Suprapubic skin (tissue), 4 donors: Measurements from ENCODE around the gene DHX8. TPM values are rescaled to one million over a fixed set of nuclear protein-coding genes. Genes with fewer than 3 reads are reported as not detected.

Experiments
- DNase-seq, 2 donors: peaks; one replicate each; pipeline ENCODE4 v3.0.0-alpha.2; 2019; ENCODE audit warnings: low spot score in 2 of 2
- H3K27ac ChIP-seq: fragments of 200-600 bp; sonication (generic); one replicate; pipeline ENCODE4 v1.5.1; 2019
- H3K27me3 ChIP-seq: fragments of 200-600 bp; sonication (generic); one replicate; pipeline ENCODE4 v1.5.1; 2019
- H3K36me3 ChIP-seq: fragments of 200-600 bp; sonication (generic); one replicate; pipeline ENCODE4 v1.5.1; 2019
- H3K4me1 ChIP-seq: fragments of 200-600 bp; sonication (generic); one replicate; pipeline ENCODE4 v1.5.1; 2019
- H3K4me3 ChIP-seq: fragments of 200-600 bp; sonication (generic); one replicate; pipeline ENCODE4 v1.5.1; 2019; ENCODE audit warnings: mild to moderate bottlenecking
- H3K9me3 ChIP-seq: fragments of 200-600 bp; sonication (generic); one replicate; pipeline ENCODE4 v1.5.1; 2019
- CTCF ChIP-seq, 2 donors: fragments of 200-600 bp in 1 of 2; fragments of 450-650 bp in 1 of 2; sonication (generic) in 1 of 2; IDR thresholded peaks; one replicate each; pipeline ENCODE4 v1.5.1; 2016 to 2019; ENCODE audit warnings: antibody characterized with exemption in 2 of 2, mild to moderate bottlenecking in 1 of 2, moderate library complexity in 1 of 2
- EP300 ChIP-seq: sonication (generic); formaldehyde crosslinking; IDR thresholded peaks from one replicate; pipeline ENCODE4 v1.6.1; 2017; ENCODE audit warnings: antibody characterized with exemption
- POLR2A ChIP-seq, 2 donors: fragments of 450-650 bp; IDR thresholded peaks; one replicate each; pipeline ENCODE4 v1.6.1; 2017; ENCODE audit warnings: antibody characterized with exemption in 2 of 2, mild to moderate bottlenecking in 2 of 2, moderate library complexity in 2 of 2
- POLR2AphosphoS5 ChIP-seq, 3 donors: sonication (generic); formaldehyde crosslinking; IDR thresholded peaks; one replicate each; pipeline ENCODE4 v1.6.1; 2017; ENCODE audit warnings: antibody characterized with exemption in 3 of 3
- WGBS: methylation state at CpG from one replicate; pipeline ENCODE4 v1.1.5; 2018; 5-methylcytosine and 5-hydroxymethylcytosine counted together
- total RNA-seq, 4 donors: library from RNA; depleted of rRNA; stranded (reverse); fragments of >200 nt; gene quantifications; one replicate each; pipeline ENCODE4 v1.1.0, GENCODE V29; 2016

Gene DHX8
- total RNA-seq, 4 donors from 2014 or later = 31.4 to 57.1 (median 46.1) TPM

- H3K9me3 ChIP-seq = no peaks in the 10 kb centered on the region
- H3K36me3 ChIP-seq = no peaks in the 10 kb centered on the region
- no peaks in the 10 kb centered on the region for H3K27me3 ChIP-seq
- 91% methylated on average over 1 of the region's 1 CpG for WGBS
- TF ChIP-seq EP300 (no peak), POLR2A (IDR thresholded peaks at IDR 0.05) (no peak), CTCF (IDR thresholded peaks at IDR 0.05) (no peak), POLR2AphosphoS5 (IDR thresholded peaks at IDR 0.05) (no peak)
- H3K4me3 ChIP-seq = no peak overlapping the region
- peaks cover 32% of the 10 kb centered on the region for H3K4me1 ChIP-seq
- no peak for DNase-seq
- no peak overlapping the region for H3K27ac ChIP-seq
These were observed 19.7 kb upstream of the DHX8 start for GRCh38 chr17:43464046-43464445.

- H3K36me3 ChIP-seq = no peaks in the 10 kb centered on the region
- WGBS = 84% methylated on average over 9 of the region's 9 CpGs
- DNase-seq = no peak
- TF ChIP-seq POLR2AphosphoS5 (IDR thresholded peaks at IDR 0.05) = no peak
- TF ChIP-seq EP300 = no peak
- TF ChIP-seq POLR2A (IDR thresholded peaks at IDR 0.05) = no peak
- no peak for TF ChIP-seq CTCF (IDR thresholded peaks at IDR 0.05)
- no peaks in the 10 kb centered on the region for H3K27me3 ChIP-seq
- peaks cover 42% of the 10 kb centered on the region for H3K4me1 ChIP-seq
- H3K27ac ChIP-seq = no peak overlapping the region
- no peak overlapping the region for H3K4me3 ChIP-seq
- H3K9me3 ChIP-seq = no peaks in the 10 kb centered on the region
These were observed 18.7 kb upstream of the DHX8 start for GRCh38 chr17:43465049-43465448.

- H3K4me3 ChIP-seq = no peak overlapping the region
- H3K9me3 ChIP-seq = no peaks in the 10 kb centered on the region
- H3K4me1 ChIP-seq = peaks cover 49% of the 10 kb centered on the region
- DNase-seq = no peak
- H3K36me3 ChIP-seq = no peaks in the 10 kb centered on the region
- H3K27ac ChIP-seq = peak overlapping the region; percentile 88
- H3K27me3 ChIP-seq = no peaks in the 10 kb centered on the region
- TF ChIP-seq POLR2AphosphoS5 (IDR thresholded peaks at IDR 0.05) = no peak
- no peak for TF ChIP-seq CTCF (IDR thresholded peaks at IDR 0.05)
- no peak for TF ChIP-seq EP300
- TF ChIP-seq POLR2A (IDR thresholded peaks at IDR 0.05) = no peak
- WGBS = 16% methylated on average over 9 of the region's 9 CpGs
These were observed 15.7 kb upstream of the DHX8 start for GRCh38 chr17:43467981-43468581.

GRCh38 chr17:43468691-43469139 lies 15.1 kb upstream of the DHX8 start:
- H3K4me3 ChIP-seq = no peak overlapping the region
- TF ChIP-seq EP300 = no peak
- H3K4me1 ChIP-seq = peaks cover 49% of the 10 kb centered on the region
- peak overlapping the region; percentile 88 for H3K27ac ChIP-seq
- no peaks in the 10 kb centered on the region for H3K36me3 ChIP-seq
- 38% methylated on average over 4 of the region's 4 CpGs for WGBS
- no peaks in the 10 kb centered on the region for H3K9me3 ChIP-seq
- no peak for DNase-seq
- no peaks in the 10 kb centered on the region for H3K27me3 ChIP-seq

GRCh38 chr17:43469145-43469544 lies 14.6 kb upstream of the DHX8 start:
- TF ChIP-seq POLR2A (IDR thresholded peaks at IDR 0.05) (no peak), POLR2AphosphoS5 (IDR thresholded peaks at IDR 0.05) (peak in 1 of 3 donors; percentile 16), CTCF (IDR thresholded peaks at IDR 0.05) (no peak), EP300 (no peak)
- no peak for DNase-seq
- Histone ChIP-seq H3K4me1 (peaks cover 49% of the 10 kb centered on the region), H3K36me3 (no peaks in the 10 kb centered on the region), H3K27me3 (no peaks in the 10 kb centered on the region), H3K27ac (peak overlapping the region; percentile 88), H3K9me3 (no peaks in the 10 kb centered on the region), H3K4me3 (no peak overlapping the region)
- 54% methylated on average over 4 of the region's 4 CpGs for WGBS
